Colon (tissue), 2 donors: ENCODE results near the gene AVPR1B.

ENCODE experiments used
- FAIRE-seq: peaks from 2 replicates; lab custom pipeline; 2012; peaks lifted over from hg19 to GRCh38; lab: Jason Lieb, UNC
- donor health status: control.
- donor health status: control.

The AVPR1B gene

GRCh38 chr1:206111271-206111927, 5.8 kb downstream of the AVPR1B start:
- no peak for FAIRE-seq

GRCh38 chr1:206110820-206111219, 6.4 kb downstream of the AVPR1B start:
- no peak for FAIRE-seq

DNA sequence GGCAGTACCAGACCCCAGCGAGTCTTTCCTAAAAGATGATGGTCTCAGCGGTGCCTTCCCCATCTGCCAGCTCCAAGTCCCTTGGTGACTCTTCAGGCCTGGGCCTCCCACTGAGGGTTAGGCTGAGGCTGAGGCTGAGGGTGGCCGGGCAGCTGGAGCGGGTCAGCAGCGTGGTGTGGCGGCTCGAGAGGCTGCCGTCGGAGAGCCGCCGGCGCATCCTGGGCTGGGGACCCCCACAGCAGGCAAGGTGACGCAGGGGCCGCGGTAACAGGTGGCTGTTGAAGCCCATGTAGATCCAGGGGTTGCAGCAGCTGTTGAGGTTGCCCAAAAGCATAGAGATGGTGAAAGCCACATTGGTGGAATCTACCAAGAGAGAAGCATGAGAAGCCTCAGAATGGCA, 7.0 kb downstream of the AVPR1B start:
- FAIRE-seq: no peak

DNA sequence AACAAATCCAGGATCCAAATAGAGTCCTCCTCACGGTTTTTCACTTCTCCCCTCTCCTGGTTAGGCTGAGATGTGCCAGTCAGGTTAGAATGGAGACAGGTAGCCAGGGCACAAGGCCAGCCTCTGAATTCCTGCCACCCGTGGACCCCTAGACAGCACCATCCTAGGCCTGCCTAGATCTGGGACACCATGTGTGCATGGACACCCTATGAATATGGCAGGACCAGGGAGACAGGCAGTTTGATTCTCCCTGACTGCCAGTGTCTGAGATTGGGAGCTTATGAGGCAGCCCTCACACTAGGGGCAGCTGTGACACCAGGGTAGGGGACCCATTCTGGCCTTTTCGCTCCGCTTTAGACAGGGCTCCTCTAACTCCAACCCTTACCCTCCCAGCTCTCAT, 7.5 kb downstream of the AVPR1B start:
- no peak for FAIRE-seq

DNA sequence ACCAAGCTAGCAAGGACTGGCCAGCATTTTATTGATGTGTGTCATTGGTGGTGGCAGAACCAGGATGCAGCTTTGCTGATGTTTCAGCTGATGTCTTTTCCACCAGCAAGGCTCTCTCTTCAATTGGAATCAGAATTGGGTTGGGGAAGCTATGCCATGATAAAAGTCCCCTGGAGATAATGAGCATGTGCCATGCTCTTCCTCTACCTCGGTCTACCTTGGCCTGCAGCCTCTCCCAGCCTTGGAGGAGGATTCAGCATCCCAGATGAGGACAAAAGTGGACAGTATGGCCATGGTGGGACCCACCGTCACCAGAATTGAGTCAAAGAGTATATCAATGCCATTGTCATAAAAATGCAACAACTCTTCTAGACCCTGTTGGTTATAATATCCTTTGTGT, 8.6 kb downstream of the AVPR1B start:
- no peak for FAIRE-seq

GRCh38 chr1:206107168-206107544, 10.0 kb downstream of the AVPR1B start:
- no peak for FAIRE-seq

DNA sequence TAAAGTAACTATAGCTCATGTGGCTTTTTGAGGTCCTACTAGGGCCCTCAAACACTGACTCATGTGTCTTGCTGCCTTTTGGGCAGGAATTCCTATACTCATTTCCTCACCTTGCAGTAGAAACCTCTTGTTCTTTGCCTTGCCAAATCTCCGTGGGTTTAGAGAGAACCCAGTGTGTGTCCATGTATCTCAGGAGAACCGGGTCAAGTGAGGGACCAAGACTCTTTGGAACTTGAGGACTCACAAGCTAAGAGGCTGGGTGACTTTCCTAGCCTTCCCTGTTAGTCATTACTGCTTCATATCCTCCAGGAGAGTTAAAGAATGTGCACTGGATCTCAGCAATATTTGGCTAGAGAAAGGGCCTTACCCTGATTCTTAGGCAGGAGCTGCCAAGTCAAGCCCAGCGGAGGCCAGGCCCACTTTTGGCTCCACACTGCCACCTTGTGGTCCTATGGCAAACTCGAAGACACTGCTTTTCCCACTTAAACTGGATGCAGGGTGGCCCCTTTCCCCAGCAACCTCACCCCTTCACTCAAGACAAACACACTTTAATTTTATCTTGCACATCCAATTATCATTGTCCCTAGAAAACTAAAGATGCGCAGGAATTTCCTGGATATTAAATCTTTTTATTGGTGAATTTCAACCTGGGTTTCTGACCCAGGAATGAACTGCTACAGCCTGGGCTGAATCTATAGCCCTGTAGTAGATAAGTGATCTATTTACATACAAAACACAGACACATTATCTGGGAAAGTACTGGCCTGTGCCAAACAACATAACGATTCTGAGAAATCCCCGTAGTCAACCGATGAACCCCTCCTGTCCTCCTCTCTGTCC, 10.6 kb downstream of the AVPR1B start:
- FAIRE-seq: no peak

DNA sequence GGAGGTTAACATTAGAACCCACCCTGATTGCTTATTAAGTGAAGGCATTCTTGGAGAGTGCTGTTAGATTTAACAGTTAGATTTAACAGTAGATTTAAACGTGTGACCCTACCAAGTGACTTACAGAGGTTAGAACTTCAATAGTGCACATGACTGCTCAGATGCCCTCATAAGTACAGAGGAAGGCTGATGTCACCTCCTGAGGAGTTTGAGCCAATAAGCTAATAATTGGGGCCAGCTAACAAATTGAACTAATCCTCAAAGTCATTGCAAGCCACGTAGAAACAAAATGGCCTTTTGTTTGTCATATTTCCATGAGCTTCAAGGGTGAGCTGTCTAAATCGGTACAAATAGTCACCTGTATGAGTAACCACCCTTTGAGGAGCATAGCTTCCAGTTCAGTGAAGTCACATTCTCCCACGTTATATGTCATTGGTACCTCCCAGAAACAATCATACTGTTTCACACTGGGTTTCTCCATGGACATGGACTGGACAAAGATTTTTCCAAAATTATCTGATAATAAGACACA, 11.7 kb downstream of the AVPR1B start:
- no peak for FAIRE-seq

GRCh38 chr1:206103979-206104378, 13.2 kb downstream of the AVPR1B start:
- no peak for FAIRE-seq

DNA sequence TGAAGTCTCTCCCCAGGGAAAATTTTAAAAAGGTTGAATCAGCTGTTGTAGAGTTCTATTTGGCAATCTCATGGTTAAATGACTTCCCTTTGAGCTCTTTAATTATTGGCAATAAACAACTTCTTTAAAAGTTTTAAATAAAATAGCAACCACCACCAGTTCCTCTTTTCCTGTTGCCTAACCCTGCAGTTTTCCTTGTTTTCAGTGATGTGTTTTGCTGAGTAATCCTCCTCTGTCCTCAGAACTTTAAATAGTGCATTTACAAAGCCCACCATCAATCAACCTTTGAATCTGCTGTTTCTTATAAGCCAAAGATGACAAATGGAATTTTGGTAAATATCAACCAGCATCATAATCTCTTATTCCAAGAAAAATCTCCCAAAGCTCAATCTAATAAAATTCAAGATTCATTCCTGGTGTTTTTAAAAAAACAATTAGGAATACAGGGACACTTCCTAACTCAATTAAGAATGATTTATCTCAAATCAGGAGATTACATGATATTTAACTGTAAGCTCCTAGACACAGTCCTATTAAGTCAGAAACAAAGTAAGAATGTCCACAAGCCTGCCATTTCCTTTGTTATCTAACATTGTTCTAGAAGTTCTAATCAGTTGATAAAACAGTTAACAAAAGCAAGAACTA, 14.8 kb downstream of the AVPR1B start:
- no peak for FAIRE-seq

DNA sequence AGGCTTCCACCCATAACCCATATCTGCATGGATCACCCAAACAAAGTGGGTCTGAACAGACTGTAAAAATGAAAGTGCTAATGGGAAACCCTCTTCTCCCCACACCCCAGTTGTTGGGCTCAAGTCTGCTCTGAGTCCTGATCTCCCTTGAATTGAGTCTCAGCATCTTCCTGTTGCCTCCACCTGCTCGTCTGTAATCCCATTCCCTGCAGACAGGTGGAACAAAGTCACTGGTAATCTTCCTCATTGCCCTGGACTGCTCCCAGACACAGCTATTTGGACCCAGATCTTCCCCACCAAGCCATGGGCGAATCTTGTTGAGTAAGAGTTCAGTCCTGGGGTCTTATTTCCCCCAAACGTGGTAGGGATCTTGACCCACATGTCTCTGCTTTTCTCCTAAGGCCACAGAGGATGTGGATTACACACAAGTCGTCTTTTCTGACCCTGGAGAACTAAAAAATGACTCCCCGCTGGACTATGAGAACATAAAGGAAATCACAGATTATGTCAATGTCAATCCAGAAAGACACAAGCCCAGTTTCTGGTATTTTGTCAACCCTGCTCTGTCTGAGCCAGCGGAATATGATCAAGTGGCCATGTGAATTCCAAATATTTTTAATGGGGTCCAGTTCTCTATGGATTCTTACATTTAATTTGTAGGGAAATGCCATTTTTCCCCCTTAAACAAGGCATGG, 15.7 kb downstream of the AVPR1B start:
- FAIRE-seq: no peak

DNA sequence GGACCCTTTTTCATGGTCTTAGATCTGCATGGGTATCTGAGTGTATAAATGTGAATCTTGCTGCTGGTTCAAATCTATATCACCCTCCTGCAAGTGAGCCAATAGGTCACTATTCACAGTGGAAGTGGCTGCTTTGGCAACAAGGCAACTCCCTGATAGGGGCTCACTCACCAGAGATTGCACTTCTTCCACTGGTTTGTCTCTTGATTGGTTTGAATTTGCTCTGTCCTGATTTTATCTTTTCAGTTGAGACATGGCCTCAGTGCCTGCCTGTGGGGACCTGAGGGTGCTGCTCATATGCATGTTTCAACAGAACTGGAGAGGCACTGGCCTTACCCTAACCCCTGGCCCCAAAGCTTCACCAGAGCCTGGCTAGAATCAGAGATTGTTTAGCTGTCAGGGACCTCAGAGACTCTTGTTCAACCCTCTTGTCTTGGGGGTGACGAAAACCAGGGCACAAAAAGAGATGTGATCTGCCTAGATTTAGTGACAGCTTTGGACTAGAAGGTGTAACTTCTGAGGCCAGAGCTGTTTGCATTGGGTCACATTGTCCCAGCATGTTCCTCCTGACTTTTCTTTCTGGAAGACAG, 16.9 kb downstream of the AVPR1B start:
- FAIRE-seq: no peak

- no peak for FAIRE-seq
Observed at GRCh38 chr1:206098242-206098919, 18.8 kb downstream of the AVPR1B start.

- FAIRE-seq: no peak
Observed at GRCh38 chr1:206097381-206097780, 19.8 kb downstream of the AVPR1B start.

- FAIRE-seq: no peak
Observed at GRCh38 chr1:206094024-206094423, 23.2 kb downstream of the AVPR1B start.

DNA sequence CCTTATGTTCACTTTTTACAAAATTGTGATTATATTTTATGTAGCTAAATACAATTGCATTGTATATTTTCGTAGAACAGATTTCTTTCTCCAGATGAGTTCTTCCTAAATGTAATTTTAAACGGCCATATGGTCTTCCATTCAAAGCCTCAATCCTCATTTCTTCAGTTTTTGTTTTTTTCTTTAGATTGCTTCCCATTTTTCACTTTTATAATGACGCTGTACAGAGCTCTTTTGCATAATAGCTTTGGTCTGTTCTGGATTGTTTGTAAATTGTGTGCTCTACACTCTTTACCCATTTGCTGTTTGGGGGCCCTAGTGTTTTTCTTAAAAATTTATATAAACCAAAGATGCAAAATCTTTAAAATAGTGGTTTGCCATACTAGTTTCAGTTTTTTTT, 27.8 kb downstream of the AVPR1B start:
- FAIRE-seq: no peak

DNA sequence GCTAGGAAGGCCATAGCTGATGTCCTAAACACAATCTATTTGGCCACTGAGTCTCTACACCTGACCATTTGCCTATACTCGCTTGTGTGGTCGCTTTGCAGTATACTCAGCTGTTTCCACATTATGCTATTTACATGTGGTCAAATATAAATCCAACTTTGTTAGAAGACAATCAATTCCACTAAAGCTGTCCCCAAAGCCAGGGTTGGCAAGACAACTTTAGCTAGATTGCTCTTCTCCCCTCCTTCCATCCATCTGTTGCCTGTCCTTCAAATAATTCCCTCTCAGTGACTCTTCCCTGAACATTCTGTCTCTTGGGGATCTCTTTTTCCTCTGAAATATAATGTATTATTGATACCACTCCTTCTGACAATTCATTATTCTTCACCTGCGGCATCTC, 30.1 kb downstream of the AVPR1B start:
- FAIRE-seq: no peak

DNA sequence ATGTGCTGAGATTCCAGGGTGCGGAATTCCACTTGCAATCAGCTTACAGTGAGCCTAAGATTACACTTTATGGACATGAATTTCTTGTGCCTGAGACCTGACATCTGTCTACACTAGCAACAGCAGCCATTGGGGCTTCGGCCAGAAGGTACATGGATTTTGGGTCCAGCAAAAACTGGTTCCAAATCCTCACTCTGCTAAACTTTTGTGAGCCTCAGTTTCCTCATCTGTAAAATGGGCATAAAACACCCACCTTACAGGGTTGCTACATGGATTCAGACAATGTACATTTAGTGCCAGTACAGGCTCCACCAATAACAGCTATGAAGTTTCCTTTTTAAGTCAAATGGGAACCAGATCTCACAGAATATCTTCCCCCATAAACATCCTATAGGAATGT, 33.4 kb downstream of the AVPR1B start:
- FAIRE-seq: no peak

DNA sequence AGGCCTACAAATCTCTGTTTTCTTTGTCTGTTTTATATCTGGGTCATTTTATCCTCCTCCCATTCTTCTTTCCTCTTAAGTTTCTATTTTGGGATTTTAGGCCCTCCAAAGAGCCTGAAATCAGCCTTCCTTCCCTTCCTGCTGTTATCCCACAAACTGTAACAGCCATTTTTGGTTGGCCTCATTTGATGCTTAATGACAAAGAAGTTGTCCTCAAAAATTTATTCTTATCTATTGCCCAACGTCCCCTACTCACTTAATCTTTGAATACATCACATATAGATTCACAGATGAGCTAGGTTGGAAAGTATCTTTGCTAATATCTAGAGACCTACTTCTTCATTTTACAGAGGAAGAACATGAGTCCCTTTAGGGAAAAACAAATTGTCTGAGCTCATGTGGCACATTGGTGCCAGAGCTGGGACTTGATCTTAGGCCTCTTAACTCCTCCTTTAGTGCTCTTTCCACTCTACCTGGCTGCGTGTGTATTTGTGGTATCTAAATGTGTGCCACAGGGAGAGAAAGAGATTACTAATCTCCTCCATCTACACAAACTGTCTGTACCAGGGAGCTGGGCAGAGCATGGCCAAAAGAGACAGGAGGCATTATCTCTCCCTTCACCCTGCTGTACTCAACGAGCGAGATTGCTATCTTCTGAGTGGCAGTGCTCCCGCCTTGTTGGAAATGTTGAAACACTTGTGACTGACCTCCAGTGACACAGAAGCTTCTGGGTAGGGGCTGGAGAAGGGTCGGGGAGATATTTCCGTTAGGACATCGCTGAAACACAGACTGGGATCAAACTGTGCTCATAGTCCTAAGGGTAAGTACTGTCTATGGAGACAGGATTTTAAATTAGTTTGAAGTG, 34.1 kb downstream of the AVPR1B start:
- no peak for FAIRE-seq

- FAIRE-seq: no peak
Observed at GRCh38 chr1:206081856-206082255, 35.3 kb downstream of the AVPR1B start.
